ENCODE data around the gene PATE4.

PATE4 gene

DNA sequence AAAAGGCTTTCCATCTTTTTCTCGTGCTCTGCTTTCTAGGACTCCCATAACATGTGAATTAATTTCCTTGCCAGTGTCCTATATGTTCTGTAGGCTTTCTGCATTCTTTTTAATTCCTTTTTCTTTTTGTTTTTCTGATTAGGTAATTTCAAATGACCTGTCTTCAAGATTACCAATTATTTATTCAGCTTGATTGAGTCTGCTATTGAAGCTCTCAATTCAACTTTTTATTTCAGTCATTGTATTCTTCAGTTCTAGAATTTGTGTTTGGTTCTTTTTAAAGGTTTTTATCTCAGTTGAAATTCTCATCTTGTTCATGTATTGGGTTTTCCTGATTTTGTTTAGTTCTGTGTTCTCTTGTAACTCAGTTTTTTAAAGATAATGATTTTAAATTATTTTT, 30.7 kb upstream of the PATE4 start:
- Histone ChIP-seq H3K36me3 (replicated peaks; ENCODE audit: insufficient read depth, low read length) (no peaks in the 10 kb centered on the region), H3K4me2 (ENCODE audit: low read depth, low read length) (no peak overlapping the region), H4K20me1 (ENCODE audit: insufficient read depth, low read length) (no peaks in the 10 kb centered on the region), H3K27me3 (replicated peaks; ENCODE audit: insufficient read depth, low read length) (no peaks in the 10 kb centered on the region), H3F3A (ENCODE audit: insufficient read depth, low read length) (no peaks in the 10 kb centered on the region), H3K9ac (ENCODE audit: low read length) (no peak overlapping the region), H3K27ac (ENCODE audit: low read length) (no peak overlapping the region), H3K79me2 (ENCODE audit: low read length) (no peaks in the 10 kb centered on the region), H3K4me1 (ENCODE audit: low read length) (no peaks in the 10 kb centered on the region), H3K9me2 (replicated peaks; ENCODE audit: insufficient read depth, low read length) (no peaks in the 10 kb centered on the region), H2AFZ (ENCODE audit: low read length) (no peak overlapping the region), H3K9me3 (replicated peaks; ENCODE audit: insufficient read depth, low read length) (no peaks in the 10 kb centered on the region), H3K4me3 (ENCODE audit: low read length) (no peak overlapping the region)
- no peak for DNase-seq
- TF ChIP-seq, protein P1, sequence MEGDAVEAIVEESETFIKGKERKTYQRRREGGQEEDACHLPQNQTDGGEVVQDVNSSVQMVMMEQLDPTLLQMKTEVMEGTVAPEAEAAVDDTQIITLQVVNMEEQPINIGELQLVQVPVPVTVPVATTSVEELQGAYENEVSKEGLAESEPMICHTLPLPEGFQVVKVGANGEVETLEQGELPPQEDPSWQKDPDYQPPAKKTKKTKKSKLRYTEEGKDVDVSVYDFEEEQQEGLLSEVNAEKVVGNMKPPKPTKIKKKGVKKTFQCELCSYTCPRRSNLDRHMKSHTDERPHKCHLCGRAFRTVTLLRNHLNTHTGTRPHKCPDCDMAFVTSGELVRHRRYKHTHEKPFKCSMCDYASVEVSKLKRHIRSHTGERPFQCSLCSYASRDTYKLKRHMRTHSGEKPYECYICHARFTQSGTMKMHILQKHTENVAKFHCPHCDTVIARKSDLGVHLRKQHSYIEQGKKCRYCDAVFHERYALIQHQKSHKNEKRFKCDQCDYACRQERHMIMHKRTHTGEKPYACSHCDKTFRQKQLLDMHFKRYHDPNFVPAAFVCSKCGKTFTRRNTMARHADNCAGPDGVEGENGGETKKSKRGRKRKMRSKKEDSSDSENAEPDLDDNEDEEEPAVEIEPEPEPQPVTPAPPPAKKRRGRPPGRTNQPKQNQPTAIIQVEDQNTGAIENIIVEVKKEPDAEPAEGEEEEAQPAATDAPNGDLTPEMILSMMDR (IDR thresholded peaks at IDR 0.05; ENCODE audit: low read length), result no peak

- H3F3A ChIP-seq (ENCODE audit: insufficient read depth, low read length), result no peaks in the 10 kb centered on the region
- H3K4me3 ChIP-seq (ENCODE audit: low read length), result no peak overlapping the region
- H3K9me2 ChIP-seq (replicated peaks; ENCODE audit: insufficient read depth, low read length), result no peaks in the 10 kb centered on the region
- H3K9ac ChIP-seq (ENCODE audit: low read length), result no peak overlapping the region
- no peaks in the 10 kb centered on the region for H3K4me1 ChIP-seq (ENCODE audit: low read length)
- H2AFZ ChIP-seq (ENCODE audit: low read length), result no peak overlapping the region
- H3K27me3 ChIP-seq (replicated peaks; ENCODE audit: insufficient read depth, low read length), result no peaks in the 10 kb centered on the region
- no peaks in the 10 kb centered on the region for H3K79me2 ChIP-seq (ENCODE audit: low read length)
- no peak for DNase-seq
- H3K27ac ChIP-seq (ENCODE audit: low read length), result no peak overlapping the region
- H4K20me1 ChIP-seq (ENCODE audit: insufficient read depth, low read length), result no peaks in the 10 kb centered on the region
- no peaks in the 10 kb centered on the region for H3K36me3 ChIP-seq (replicated peaks; ENCODE audit: insufficient read depth, low read length)
- H3K4me2 ChIP-seq (ENCODE audit: low read depth, low read length), result no peak overlapping the region
- no peaks in the 10 kb centered on the region for H3K9me3 ChIP-seq (replicated peaks; ENCODE audit: insufficient read depth, low read length)
- TF ChIP-seq EZH2phosphoT487 (IDR thresholded peaks at IDR 0.05; ENCODE audit: low read length) (no peak), EZH2 (optimal IDR thresholded peaks at IDR 0.05; ENCODE audit: low read depth, low read length) (no peak)
- TF ChIP-seq, protein P1 (IDR thresholded peaks at IDR 0.05; ENCODE audit: low read length), result no peak
Measured at GRCh38 chr11:125807909-125808308, 25.2 kb upstream of the PATE4 start.

DNA sequence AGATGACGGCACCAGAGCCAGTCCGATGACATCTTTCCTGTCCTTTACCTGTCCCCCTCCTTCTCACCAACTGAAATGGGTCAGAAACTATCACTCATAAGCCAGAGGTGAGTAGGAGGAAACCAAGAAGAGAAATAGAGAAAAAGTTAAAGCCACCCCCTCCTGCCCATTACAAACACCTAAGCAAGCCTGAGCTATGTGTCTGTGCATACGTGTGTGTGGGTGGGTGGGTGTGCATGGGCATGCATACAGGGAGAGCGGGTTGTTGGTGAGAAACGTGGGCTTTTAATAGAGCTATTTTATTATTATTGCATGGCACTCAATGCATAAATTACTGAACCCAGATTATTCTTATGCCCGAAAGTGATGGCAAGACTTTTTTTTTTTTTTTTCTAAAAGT, 2.6 kb downstream of the PATE4 start:
- Histone ChIP-seq H4K20me1 (ENCODE audit: insufficient read depth, low read length) (no peaks in the 10 kb centered on the region), H3K4me3 (ENCODE audit: low read length) (no peak overlapping the region), H3K36me3 (replicated peaks; ENCODE audit: insufficient read depth, low read length) (no peaks in the 10 kb centered on the region), H3K4me1 (ENCODE audit: low read length) (no peaks in the 10 kb centered on the region), H3K9me2 (replicated peaks; ENCODE audit: insufficient read depth, low read length) (no peaks in the 10 kb centered on the region), H3K9me3 (replicated peaks; ENCODE audit: insufficient read depth, low read length) (no peaks in the 10 kb centered on the region), H3K27ac (ENCODE audit: low read length) (no peak overlapping the region), H3K27me3 (replicated peaks; ENCODE audit: insufficient read depth, low read length) (no peaks in the 10 kb centered on the region), H2AFZ (ENCODE audit: low read length) (no peak overlapping the region), H3F3A (ENCODE audit: insufficient read depth, low read length) (no peaks in the 10 kb centered on the region), H3K79me2 (ENCODE audit: low read length) (no peaks in the 10 kb centered on the region), H3K9ac (ENCODE audit: low read length) (no peak overlapping the region), H3K4me2 (ENCODE audit: low read depth, low read length) (no peak overlapping the region)
- no peak for DNase-seq
- TF ChIP-seq, protein P1 (IDR thresholded peaks at IDR 0.05; ENCODE audit: low read length), result no peak
- TF ChIP-seq EZH2phosphoT487 (IDR thresholded peaks at IDR 0.05; ENCODE audit: low read length), result no peak
- no peak for TF ChIP-seq EZH2 (optimal IDR thresholded peaks at IDR 0.05; ENCODE audit: low read depth, low read length)

Data from MM.1S (cell line).